GM12878 (cell line): ENCODE results near the gene ASTL. TPM values are rescaled to one million over a fixed set of nuclear protein-coding genes. Genes with fewer than 3 reads are reported as not detected.

Experiments
- ATAC-seq: fragments of 200-7000 bp; cut with Tn5 transposase; 3 replicates; pipeline ENCODE4 v1.9.1; 2020; ENCODE audit warnings: mild to moderate bottlenecking, moderate library complexity
- BruUV-seq: library from RNA; stranded (reverse); fragments of 400-500 nt; replicated peaks from 2 replicates; lab custom pipeline; 2021; lab: Mats Ljungman, UMichigan
- CTCF ChIA-PET: fragments of 300-600 bp; sonication (Branson Sonifier 250); formaldehyde crosslinking; extraction: SDS; loops from one replicate; lab custom pipeline; 2021; ENCODE audit warnings: inconsistent platforms; lab: Yijun Ruan, JAX
- POLR2A ChIA-PET: fragments of 350-600 bp; formaldehyde crosslinking; extraction: SDS; loops from one replicate; lab custom pipeline; 2021; ENCODE audit warnings: inconsistent platforms; lab: Charles Lee
- RAD21 ChIA-PET: fragments of 300-600 bp; sonication (Branson Sonifier 250); formaldehyde crosslinking; loops from one replicate; lab custom pipeline; 2023; ENCODE audit warnings: antibody characterized with exemption; ENCODE audit not compliant: unreplicated experiment; lab: Charles Lee
- SMC1A ChIA-PET: fragments of 300-600 bp; sonication (Branson Sonifier 250); formaldehyde crosslinking; loops from one replicate; lab custom pipeline; 2023; ENCODE audit not compliant: unreplicated experiment, uncharacterized antibody; lab: Charles Lee
- DNase-seq: peaks from one replicate; pipeline ENCODE4 v3.0.0-alpha.2; 2011; ENCODE audit warnings: low read depth, low spot score
- FAIRE-seq: peaks from 3 replicates; lab custom pipeline; 2011; peaks lifted over from hg19 to GRCh38; lab: Jason Lieb, UNC
- H2AFZ ChIP-seq: 2 replicates; pipeline ENCODE4 v1.6.0; 2011; ENCODE audit warnings: low read depth, low read length, control low read depth; ENCODE audit not compliant: control insufficient read depth
- H3K27ac ChIP-seq: 2 replicates; pipeline ENCODE4 v1.5.1; 2011; ENCODE audit warnings: control low read depth; ENCODE audit not compliant: control insufficient read depth, insufficient read depth
- H3K27me3 ChIP-seq, 2 experiments: replicated peaks in 1 of 2; 2 replicates each; pipeline versions ENCODE4 v1.6.0 to v1.6.1; 2011; ENCODE audit warnings: low read length in 1 of 2; ENCODE audit not compliant: control insufficient read depth in 2 of 2, insufficient read depth in 2 of 2
- H3K36me3 ChIP-seq, 2 experiments: 2 replicates each; pipeline ENCODE4 v1.5.1; 2011; ENCODE audit warnings: low read length in 1 of 2; ENCODE audit not compliant: control insufficient read depth in 2 of 2, insufficient read depth in 2 of 2
- H3K4me1 ChIP-seq: 2 replicates; pipeline ENCODE4 v1.6.1; 2011; ENCODE audit warnings: mild to moderate bottlenecking, low read length, moderate library complexity, mixed read lengths; ENCODE audit not compliant: control insufficient read depth, insufficient read depth
- H3K4me2 ChIP-seq: 2 replicates; pipeline ENCODE4 v1.6.0; 2011; ENCODE audit warnings: control low read depth; ENCODE audit not compliant: control insufficient read depth, insufficient read depth
- H3K4me3 ChIP-seq: fragments of 200-600 bp; sonication (generic); 2 replicates; pipeline ENCODE4 v1.5.1; 2016
- H3K79me2 ChIP-seq: 2 replicates; pipeline ENCODE4 v1.6.0; 2011; ENCODE audit warnings: low read length; ENCODE audit not compliant: control insufficient read depth, insufficient read depth
- H3K9ac ChIP-seq: 2 replicates; pipeline ENCODE4 v1.8.0; 2011; ENCODE audit warnings: low read length, control low read depth, mixed read lengths; ENCODE audit not compliant: control insufficient read depth, insufficient read depth
- H3K9me3 ChIP-seq: replicated peaks from 3 replicates; pipeline ENCODE4 v1.5.1; 2011; ENCODE audit warnings: mild to moderate bottlenecking, low read length; ENCODE audit not compliant: control insufficient read depth, insufficient read depth
- H4K20me1 ChIP-seq: 2 replicates; pipeline ENCODE4 v1.6.0; 2011; ENCODE audit not compliant: control insufficient read depth, insufficient read depth
- ASH2L ChIP-seq: fragments of 300-600, 200-600 bp; sonication (generic); IDR thresholded peaks from 2 replicates; pipeline ENCODE4 v1.6.1; 2017; ENCODE audit warnings: low read depth, mild to moderate bottlenecking, borderline replicate concordance
- BHLHE40 ChIP-seq, 2 experiments: fragments of 450-650 bp in 1 of 2; IDR thresholded peaks; 2 replicates each; pipeline ENCODE4 v1.6.1; 2011 to 2017; ENCODE audit warnings: low read depth in 2 of 2, borderline replicate concordance in 1 of 2, improper control_type of control experiment in 1 of 2, low read length in 1 of 2, mild to moderate bottlenecking in 1 of 2
- BMI1 ChIP-seq: fragments of 450-650 bp; IDR thresholded peaks from 2 replicates; pipeline ENCODE4 v1.6.1; 2016; ENCODE audit warnings: mild to moderate bottlenecking, moderate library complexity, borderline replicate concordance
- CBFB ChIP-seq: IDR thresholded peaks from 2 replicates; pipeline ENCODE4 v1.6.1; 2016; ENCODE audit warnings: antibody characterized with exemption, low read depth
- CEBPZ ChIP-seq: fragments of 150-350 bp; IDR thresholded peaks from 2 replicates; pipeline ENCODE4 v1.6.1; 2016; ENCODE audit warnings: low read depth, low read length
- CHD4 ChIP-seq: fragments of 200-600 bp; sonication (generic); IDR thresholded peaks from 2 replicates; pipeline ENCODE4 v1.6.1; 2016; ENCODE audit warnings: mild to moderate bottlenecking
- ELK1 ChIP-seq: IDR thresholded peaks from 2 replicates; pipeline ENCODE4 v1.6.1; 2012; ENCODE audit warnings: low read depth, low read length, improper control_type of control experiment
- FOXM1 ChIP-seq: IDR thresholded peaks from 2 replicates; pipeline ENCODE4 v1.6.1; 2012; ENCODE audit warnings: low read depth, mild to moderate bottlenecking, inconsistent platforms, low read length, moderate library complexity
- GABPA ChIP-seq: IDR thresholded peaks from 2 replicates; pipeline ENCODE4 v1.6.1; 2014; ENCODE audit warnings: antibody characterized with exemption, low read depth, mild to moderate bottlenecking, inconsistent platforms
- HDAC6 ChIP-seq: fragments of 200-600 bp; sonication (generic); IDR thresholded peaks from one replicate; pipeline ENCODE4 v1.8.0; 2017; ENCODE audit warnings: antibody characterized with exemption; ENCODE audit not compliant: unreplicated experiment
- MEF2B ChIP-seq: fragments of 450-650 bp; IDR thresholded peaks from 2 replicates; pipeline ENCODE4 v1.6.1; 2018; ENCODE audit warnings: mild to moderate bottlenecking, moderate library complexity; ENCODE audit not compliant: partially characterized antibody, poor library complexity, severe bottlenecking
- NKRF ChIP-seq: fragments of 450-650 bp; conservative IDR thresholded peaks from 2 replicates; pipeline ENCODE4 v1.6.1; 2017; ENCODE audit warnings: mild to moderate bottlenecking, moderate library complexity
- POLR2AphosphoS2 ChIP-seq: IDR thresholded peaks from 2 replicates; pipeline ENCODE4 v1.6.1; 2011; ENCODE audit warnings: low read depth, mild to moderate bottlenecking, low read length, improper control_type of control experiment, moderate library complexity
- RFX5 ChIP-seq: IDR thresholded peaks from 2 replicates; pipeline ENCODE4 v1.6.1; 2011; ENCODE audit warnings: low read depth, low read length, improper control_type of control experiment
- YBX1 ChIP-seq: fragments of 450-650 bp; IDR thresholded peaks from 2 replicates; pipeline ENCODE4 v1.6.1; 2016; ENCODE audit warnings: antibody characterized with exemption
- ZNF384 ChIP-seq: IDR thresholded peaks from 2 replicates; pipeline ENCODE4 v1.6.1; 2012; ENCODE audit warnings: low read depth, mild to moderate bottlenecking, low read length, improper control_type of control experiment, borderline replicate concordance
- ZSCAN29 ChIP-seq: fragments of 450-650 bp; IDR thresholded peaks from 2 replicates; pipeline ENCODE4 v1.6.1; 2017; ENCODE audit warnings: mild to moderate bottlenecking, moderate library complexity
- WGBS: methylation state at CpG from one replicate; pipeline ENCODE4 v1.1.6; 2016; ENCODE audit warnings: low lambda C conversion rate; ENCODE audit not compliant: insufficient replicate concordance, insufficient coverage; ENCODE audit errors: missing lambda C conversion rate; 5-methylcytosine and 5-hydroxymethylcytosine counted together
- in situ Hi-C: fragments of 300-500 bp; cut with MboI; formaldehyde crosslinking; loops from 9 replicates; pipeline ENCODE4 v1.14.3; 2018; ENCODE audit warnings: mixed read lengths
- intact Hi-C: fragments of 100-400 bp; cut with micrococcal nuclease; formaldehyde crosslinking; loops from one replicate; pipeline ENCODE4 v1.14.2; 2022; ENCODE audit not compliant: unreplicated experiment
- polyA plus RNA-seq, 11 experiments: library from polyadenylated mRNA; depleted of rRNA in 4 of 11; unstranded in 6 of 11; stranded (reverse) in 5 of 11; fragments of >200 nt; fragmentation: Nextera tagmentation in 4 of 11; fragmentation: Illumina TruSeq in 1 of 11; extraction: Ambion mirVana in 4 of 11; extraction: Trizol in 1 of 11; gene quantifications; 1 replicate in 1 of 11; 2 replicates in 10 of 11; pipeline versions ENCODE4 v1.2.1 to v1.2.3, GENCODE V29; 2011 to 2016; ENCODE audit warnings: inconsistent platforms in 2 of 11, missing spikeins in 2 of 11, low read depth in 1 of 11
- total RNA-seq, 4 experiments: library from RNA; depleted of rRNA in 3 of 4; stranded (reverse); fragments of >200 nt in 3 of 4; fragmentation: Illumina TruSeq in 1 of 4; extraction: Trizol in 1 of 4; gene quantifications; 2 replicates each; pipeline versions ENCODE4 v1.2.1 to v1.2.3, GENCODE V29; 2013 to 2021

Gene ASTL
- total and polyA plus RNA-seq, 10 of the 15 experiments (the other 5 are each of a cell fraction or from before 2014, with no cell fraction given): 0.18 to 1.0 (median 0.38) TPM; not detected in 4

GRCh38 chr2:96082211-96083063 lies 55.9 kb downstream of the ASTL start (continued):
- no peak for TF ChIP-seq BHLHE40 (IDR thresholded peaks at IDR 0.05; ENCODE audit: borderline replicate concordance in 1 of 2, low read depth in 2 of 2, low read length in 1 of 2)
- TF ChIP-seq RFX5: no peak
- TF ChIP-seq HDAC6: no peak

GRCh38 chr2:96081042-96081441 lies 57.3 kb downstream of the ASTL start:
- Histone ChIP-seq H2AFZ (no peak overlapping the region), H3K4me3 (no peak overlapping the region), H3K27me3 (no peaks in the 10 kb centered on the region; a peak in 1 of 4 replicates), H3K27ac (no peak overlapping the region), H4K20me1 (no peaks in the 10 kb centered on the region), H3K4me1 (no peaks in the 10 kb centered on the region), H3K4me2 (no peak overlapping the region), H3K79me2 (no peaks in the 10 kb centered on the region), H3K9ac (no peak overlapping the region), H3K36me3 (no peaks in the 10 kb centered on the region), H3K9me3 (no peaks in the 10 kb centered on the region; the same call in 1 of the 3 replicates)
- RAD21 ChIA-PET: no interaction called here
- no TSS peak for BruUV-seq
- in situ Hi-C loops: no loop called here
- ATAC-seq: no peak
- intact Hi-C loops: no loop called here
- FAIRE-seq: no peak
- SMC1A ChIA-PET: no interaction called here
- DNase-seq: no peak
- CTCF ChIA-PET: no interaction called here
- POLR2A ChIA-PET: no interaction called here
- 64% methylated on average over 2 of the region's 2 CpGs for WGBS
- TF ChIP-seq CBFB (no peak), CHD4 (no peak), BMI1 (no peak), NKRF (no peak), ZSCAN29 (no peak), YBX1 (no peak), CEBPZ (no peak), ELK1 (no peak), ZNF384 (no peak), POLR2AphosphoS2 (no peak), ASH2L (no peak), FOXM1 (no peak), GABPA (no peak), MEF2B (no peak)
